Stimulated activated CD4-positive, alpha-beta T cell treated with anti-CD3 and anti-CD28 coated beads, TNF-alpha, amount 100 ng/mL, for 4 hours (primary cell): ENCODE measurements around the gene RACGAP1.
"Not testable (repeated sequence)": the region's sequence is repeated elsewhere in the genome, so short reads cannot be mapped to it uniquely, and the experiment has no call there.

Source experiments
- DNase-seq, 3 experiments: peaks; one replicate each; pipeline ENCODE4 v3.0.0-alpha.2; 2020; ENCODE audit warnings: low read depth in 3 of 3

Gene RACGAP1

GRCh38 chr12:49989400-49989799 lies 35.9 kb downstream of the RACGAP1 start:
- DNase-seq, result not testable (repeated sequence)

GRCh38 chr12:49987625-49988303 lies 37.5 kb downstream of the RACGAP1 start:
- DNase-seq, result no peak

GRCh38 chr12:49986476-49986875 lies 38.8 kb downstream of the RACGAP1 start:
- not testable (repeated sequence) for DNase-seq

GRCh38 chr12:49985981-49986380 lies 39.3 kb downstream of the RACGAP1 start:
- DNase-seq, result no peak

GRCh38 chr12:49984476-49985359 lies 40.6 kb downstream of the RACGAP1 start:
- no peak for DNase-seq

- no peak for DNase-seq
Observed at GRCh38 chr12:49983892-49984291, 41.4 kb downstream of the RACGAP1 start.

GRCh38 chr12:49982246-49983087 lies 42.8 kb downstream of the RACGAP1 start:
- DNase-seq, result no peak

GRCh38 chr12:49980501-49981349 lies 44.6 kb downstream of the RACGAP1 start:
- DNase-seq, result no peak

- no peak for DNase-seq
Observed at GRCh38 chr12:49979791-49980190, 45.5 kb downstream of the RACGAP1 start.

GRCh38 chr12:49979016-49979586 lies 46.2 kb downstream of the RACGAP1 start:
- DNase-seq, result no peak

GRCh38 chr12:49978125-49978524 lies 47.2 kb downstream of the RACGAP1 start:
- DNase-seq, result no peak

GRCh38 chr12:49976557-49976956 lies 48.7 kb downstream of the RACGAP1 start:
- DNase-seq, result no peak

GRCh38 chr12:49975318-49975761 lies 50.0 kb downstream of the RACGAP1 start:
- no peak for DNase-seq

GRCh38 chr12:49974677-49975317 lies 50.5 kb downstream of the RACGAP1 start:
- DNase-seq, result no peak

GRCh38 chr12:49974231-49974675 lies 51.0 kb downstream of the RACGAP1 start:
- no peak for DNase-seq

- no peak for DNase-seq
Observed at GRCh38 chr12:49973361-49973830, 51.9 kb downstream of the RACGAP1 start.

- no peak for DNase-seq
Observed at GRCh38 chr12:49972641-49973360, 52.5 kb downstream of the RACGAP1 start, which contains the start of gene AQP6. Gene AQP6, plus strand, starts transcription at chr12:49972947. Its CDS starts 227 bp downstream, at chr12:49973174.

- DNase-seq, result no peak
Observed at GRCh38 chr12:49972129-49972528, 53.2 kb downstream of the RACGAP1 start.

- DNase-seq, result no peak
Observed at GRCh38 chr12:49971141-49971540, 54.2 kb downstream of the RACGAP1 start.
